Stomach (tissue), 9 donors: Measurements from ENCODE around the gene MGME1. TPM values are rescaled to one million over a fixed set of nuclear protein-coding genes. Genes with fewer than 3 reads are reported as not detected.
"Not testable (repeated sequence)": the region's sequence is repeated elsewhere in the genome, so short reads cannot be mapped to it uniquely, and the experiment has no call there.

Source experiments
- DNase-seq, 2 donors: peaks; one replicate each; pipeline versions ENCODE4 v3.0.0 to v3.0.0-alpha.2; 2013 to 2019
- H3K27ac ChIP-seq, 5 donors: fragments of 200-600 bp in 4 of 5; sonication (generic) in 4 of 5; one replicate each; pipeline ENCODE4 v1.5.1; 2013 to 2019; ENCODE audit warnings: mild to moderate bottlenecking in 1 of 5, moderate library complexity in 1 of 5
- H3K27me3 ChIP-seq, 3 donors: fragments of 200-600 bp; sonication (generic); one replicate each; pipeline ENCODE4 v1.5.1; 2017 to 2019; ENCODE audit warnings: mixed run types in 1 of 3
- H3K36me3 ChIP-seq, 4 donors: fragments of 200-600 bp; sonication (generic); 1 replicate in 3 of 4; 2 replicates in 1 of 4; pipeline ENCODE4 v1.5.1; 2016 to 2019
- H3K4me1 ChIP-seq, 4 donors: fragments of 200-600 bp; sonication (generic); one replicate each; pipeline ENCODE4 v1.5.1; 2016 to 2019
- H3K4me3 ChIP-seq, 4 donors: fragments of 200-600 bp; sonication (generic) in 3 of 4; one replicate each; pipeline ENCODE4 v1.5.1; 2016 to 2019; ENCODE audit warnings: mild to moderate bottlenecking in 1 of 4
- H3K9me3 ChIP-seq, 4 donors: fragments of 200-600 bp; sonication (generic); one replicate each; pipeline ENCODE4 v1.5.1; 2016 to 2019
- EP300 ChIP-seq: sonication (generic); formaldehyde crosslinking; IDR thresholded peaks from one replicate; pipeline ENCODE4 v1.6.1; 2017; ENCODE audit warnings: antibody characterized with exemption
- POLR2A ChIP-seq, 4 donors: fragments of 450-650 bp; IDR thresholded peaks; one replicate each; pipeline ENCODE4 v1.6.1; 2016; ENCODE audit warnings: antibody characterized with exemption in 4 of 4, control low read depth in 2 of 4, mild to moderate bottlenecking in 1 of 4, moderate library complexity in 1 of 4
- POLR2AphosphoS5 ChIP-seq, 3 donors: sonication (generic); formaldehyde crosslinking; IDR thresholded peaks; one replicate each; pipeline ENCODE4 v1.6.1; 2016; ENCODE audit warnings: antibody characterized with exemption in 3 of 3
- whole genome bisulfite sequencing, 5 donors: extraction: QIAGEN DNeasy Blood & Tissue Kit in 3 of 5; methylation state at CpG; one replicate each; pipeline versions ENCODE4 v1.1.5 to v1.1.7; 2013 to 2018; 5-methylcytosine and 5-hydroxymethylcytosine counted together
- intact Hi-C: fragments of 100-400 bp; cut with DNase I; formaldehyde crosslinking; loops from one replicate; pipeline ENCODE4 v1.15.1; 2023; ENCODE audit warnings: low total_unique reads
- polyA plus RNA-seq, 3 donors: library from polyadenylated mRNA; stranded (reverse); fragments of 200-250 nt; gene quantifications; one replicate each; pipeline ENCODE4 v1.2.3, GENCODE V29; 2013
- total RNA-seq, 5 donors: library from RNA; depleted of rRNA; stranded (reverse); fragments of >200 nt; gene quantifications; one replicate each; pipeline versions ENCODE4 v1.1.0 to v1.2.3, GENCODE V29; 2014 to 2016
- TF ChIP-seq, protein P1 (sequence below), 7 experiments: fragments of 450-650 bp in 4 of 7; fragments of 200-600 bp in 3 of 7; sonication (generic) in 3 of 7; IDR thresholded peaks; one replicate each; pipeline ENCODE4 v1.5.1; 2016 to 2019; ENCODE audit warnings: antibody characterized with exemption in 7 of 7, control low read depth in 2 of 7, mild to moderate bottlenecking in 1 of 7
- donor health status: healthy with polysubstance abuse.
- donor health status: Bipolar disorder and iron deficiency.
- donor health status: healthy.

Gene MGME1
- total and polyA plus RNA-seq, 8 donors: 2.3 to 19.1 (median 8.3) TPM

GRCh38 chr20:18024606-18025127, 55.8 kb downstream of the MGME1 start:
- Histone ChIP-seq H3K27ac (no peak overlapping the region), H3K9me3 (no peaks in the 10 kb centered on the region), H3K27me3 (no peaks in the 10 kb centered on the region), H3K4me3 (no peak overlapping the region), H3K4me1 (no peaks in the 10 kb centered on the region), H3K36me3 (peaks cover 0 to 65% (median 43%) of the 10 kb centered on the region in 4 donors)
- intact Hi-C loops: no loop called here
- WGBS, 5 donors: 79 to 88% (median 82%) methylated on average over 15 of the region's 15 CpGs
- DNase-seq: no peak
- TF ChIP-seq, protein P1, sequence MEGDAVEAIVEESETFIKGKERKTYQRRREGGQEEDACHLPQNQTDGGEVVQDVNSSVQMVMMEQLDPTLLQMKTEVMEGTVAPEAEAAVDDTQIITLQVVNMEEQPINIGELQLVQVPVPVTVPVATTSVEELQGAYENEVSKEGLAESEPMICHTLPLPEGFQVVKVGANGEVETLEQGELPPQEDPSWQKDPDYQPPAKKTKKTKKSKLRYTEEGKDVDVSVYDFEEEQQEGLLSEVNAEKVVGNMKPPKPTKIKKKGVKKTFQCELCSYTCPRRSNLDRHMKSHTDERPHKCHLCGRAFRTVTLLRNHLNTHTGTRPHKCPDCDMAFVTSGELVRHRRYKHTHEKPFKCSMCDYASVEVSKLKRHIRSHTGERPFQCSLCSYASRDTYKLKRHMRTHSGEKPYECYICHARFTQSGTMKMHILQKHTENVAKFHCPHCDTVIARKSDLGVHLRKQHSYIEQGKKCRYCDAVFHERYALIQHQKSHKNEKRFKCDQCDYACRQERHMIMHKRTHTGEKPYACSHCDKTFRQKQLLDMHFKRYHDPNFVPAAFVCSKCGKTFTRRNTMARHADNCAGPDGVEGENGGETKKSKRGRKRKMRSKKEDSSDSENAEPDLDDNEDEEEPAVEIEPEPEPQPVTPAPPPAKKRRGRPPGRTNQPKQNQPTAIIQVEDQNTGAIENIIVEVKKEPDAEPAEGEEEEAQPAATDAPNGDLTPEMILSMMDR (IDR thresholded peaks at IDR 0.05): no peak
- TF ChIP-seq EP300 (no peak), POLR2A (IDR thresholded peaks at IDR 0.05) (no peak), POLR2AphosphoS5 (IDR thresholded peaks at IDR 0.05) (no peak)

GRCh38 chr20:18027011-18027410, 58.2 kb downstream of the MGME1 start:
- DNase-seq: not testable (repeated sequence)

GRCh38 chr20:18030020-18030419, 61.2 kb downstream of the MGME1 start:
- H3K36me3 ChIP-seq: peaks cover 0 to 34% (median 8%) of the 10 kb centered on the region in 4 donors
- TF ChIP-seq POLR2AphosphoS5 (IDR thresholded peaks at IDR 0.05) (no peak), EP300 (no peak), POLR2A (IDR thresholded peaks at IDR 0.05) (no peak)
- TF ChIP-seq, protein P1 (IDR thresholded peaks at IDR 0.05): no peak
- H3K4me3 ChIP-seq: no peak overlapping the region
- intact Hi-C loops: no loop called here
- H3K9me3 ChIP-seq: no peaks in the 10 kb centered on the region
- WGBS, 5 donors: 72 to 82% (median 78%) methylated on average over 8 of the region's 8 CpGs
- H3K27ac ChIP-seq: no peak overlapping the region
- no peaks in the 10 kb centered on the region for H3K27me3 ChIP-seq
- no peaks in the 10 kb centered on the region for H3K4me1 ChIP-seq
- DNase-seq: no peak

More at GRCh38 chr20:18027011-18027410, 58.2 kb downstream of the MGME1 start:
- peaks cover 0 to 56% (median 30%) of the 10 kb centered on the region in 4 donors for H3K36me3 ChIP-seq
- WGBS, 5 donors: 79 to 91% (median 84%) methylated on average over 7 of the region's 7 CpGs
- H3K27me3 ChIP-seq, H3K4me3 ChIP-seq, intact Hi-C loops, H3K4me1 ChIP-seq, H3K27ac ChIP-seq, H3K9me3 ChIP-seq: not testable (repeated sequence)

GRCh38 chr20:18031050-18031449, 62.2 kb downstream of the MGME1 start:
- H3K4me1 ChIP-seq: no peaks in the 10 kb centered on the region
- H3K9me3 ChIP-seq: no peaks in the 10 kb centered on the region
- H3K36me3 ChIP-seq: peaks cover 0 to 34% (median 7%) of the 10 kb centered on the region in 4 donors
- intact Hi-C loops: no loop called here
- H3K27me3 ChIP-seq: no peaks in the 10 kb centered on the region
- DNase-seq: no peak
- TF ChIP-seq POLR2A (IDR thresholded peaks at IDR 0.05) (no peak), POLR2AphosphoS5 (IDR thresholded peaks at IDR 0.05) (no peak)
- 88 to 93% (median 92%) methylated on average over 14 to 15 of the region's 15 CpGs for WGBS, 5 donors
- H3K27ac ChIP-seq: no peak overlapping the region
- no peak overlapping the region for H3K4me3 ChIP-seq

DNA sequence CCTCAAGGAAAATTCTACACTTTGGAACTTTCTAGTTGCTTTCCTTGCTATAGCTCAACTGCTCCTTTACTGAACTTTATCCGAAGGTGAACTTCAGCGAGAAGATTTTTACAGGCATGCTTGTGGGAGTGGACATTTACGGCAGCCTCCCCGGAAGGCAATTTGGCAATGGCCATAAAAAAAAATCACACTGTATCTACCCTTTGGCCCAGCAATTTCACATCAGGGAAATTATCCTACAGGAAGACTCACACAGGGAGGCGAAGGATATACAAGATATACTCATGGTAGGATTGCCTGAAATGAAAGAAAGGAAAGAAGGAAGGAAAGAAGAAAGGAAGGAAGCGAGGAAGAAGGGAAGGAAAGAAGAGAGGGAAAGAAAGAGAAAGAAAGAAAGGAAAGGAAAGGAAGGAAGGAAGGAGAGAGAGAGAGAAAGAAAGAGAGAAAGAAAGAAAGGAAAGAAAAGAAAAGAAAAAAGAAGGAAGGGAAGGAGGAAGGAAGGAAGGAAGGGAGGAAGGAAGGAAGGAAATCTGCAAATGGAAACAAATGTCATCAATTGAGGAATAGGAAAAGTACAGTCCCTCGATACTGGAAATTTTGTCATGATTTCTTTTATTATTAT, 63.2 kb downstream of the MGME1 start:
- Histone ChIP-seq H3K27ac (no peak overlapping the region), H3K9me3 (no peaks in the 10 kb centered on the region), H3K4me3 (no peak overlapping the region), H3K27me3 (no peaks in the 10 kb centered on the region), H3K36me3 (peaks cover 0 to 41% (median 11%) of the 10 kb centered on the region in 4 donors), H3K4me1 (no peaks in the 10 kb centered on the region)
- DNase-seq: no peak
- WGBS, 5 donors: 65 to 92% (median 84%) methylated on average over 7 of the region's 7 CpGs
- TF ChIP-seq POLR2AphosphoS5 (IDR thresholded peaks at IDR 0.05) (no peak), POLR2A (IDR thresholded peaks at IDR 0.05) (no peak), EP300 (no peak)
- TF ChIP-seq, protein P1 (IDR thresholded peaks at IDR 0.05): no peak
- intact Hi-C loops: no loop called here
